ENCODE results near the gene NPBWR2. TPM values are rescaled to one million over a fixed set of nuclear protein-coding genes. Genes with fewer than 3 reads are reported as not detected.

NPBWR2 gene
- total RNA-seq, 4 donors from 2014 or later, result not detected

DNA sequence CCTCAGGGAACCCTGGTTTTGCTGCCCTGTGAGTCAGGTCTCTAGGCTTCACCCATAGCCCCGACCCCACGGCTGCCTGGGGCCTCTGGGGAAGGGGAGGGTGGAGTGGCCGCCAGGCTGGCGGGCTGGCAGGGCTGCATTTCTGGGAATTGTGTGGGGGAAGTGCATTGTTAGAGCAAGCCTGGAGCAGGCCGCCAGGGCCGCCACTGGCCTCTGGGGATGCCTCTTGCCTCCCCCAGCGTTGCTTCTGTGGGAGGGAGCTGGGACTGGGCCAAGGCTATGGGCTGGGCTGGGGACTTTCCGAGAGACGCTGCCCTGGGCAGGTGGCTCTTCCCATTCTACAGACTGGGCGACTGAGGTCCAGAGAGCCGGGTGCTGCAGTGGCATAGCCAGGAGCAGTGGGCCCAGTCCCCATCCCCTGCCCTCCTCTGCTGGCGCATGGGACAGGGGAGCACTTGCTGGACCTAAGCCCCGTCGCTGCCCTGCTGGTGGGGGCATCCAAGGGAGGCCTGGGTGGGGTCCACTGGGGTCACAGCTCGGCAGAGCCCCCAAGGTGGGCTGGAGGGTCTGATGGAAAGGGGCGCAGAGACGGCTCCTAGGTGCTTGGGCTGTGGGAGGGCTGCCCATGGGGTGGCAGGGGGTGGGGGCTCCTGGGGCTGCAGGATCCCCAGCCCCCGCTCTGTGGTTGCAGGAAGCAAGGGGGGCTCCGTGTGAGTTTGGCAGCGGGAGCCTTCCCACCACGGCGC is 51.3 kb downstream of the NPBWR2 start:
- intact Hi-C loops (cut with DNase I), result no loop called here
- H3K27me3 ChIP-seq, result peaks cover 0 to 62% (median 2%) of the 10 kb centered on the region in 4 donors
- DNase-seq, result no peak

DNA sequence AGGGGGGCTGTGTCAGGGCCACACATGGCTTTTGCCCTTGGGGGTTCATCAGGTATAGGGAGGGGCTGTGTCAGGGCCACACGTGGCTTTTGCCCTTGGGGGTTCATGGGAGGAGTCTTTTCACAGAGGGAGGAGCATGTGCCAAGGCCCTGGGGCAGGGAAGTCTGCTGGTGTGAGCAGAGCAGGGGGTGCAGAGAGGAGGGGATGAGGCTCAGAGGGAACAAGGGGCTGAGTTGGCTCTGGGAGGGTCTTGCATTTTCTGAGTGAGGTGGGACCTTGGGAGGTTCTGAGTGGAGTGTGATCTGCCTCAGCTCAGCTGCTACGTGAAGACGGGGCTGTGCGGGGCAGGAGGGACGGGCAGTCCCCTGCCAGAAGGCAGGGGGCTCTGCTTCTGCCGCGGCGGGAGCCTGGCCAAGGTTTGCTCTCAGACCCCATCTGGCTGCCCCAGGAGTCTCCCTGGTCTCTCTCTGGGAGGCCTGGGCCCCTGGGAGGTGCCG is 51.9 kb downstream of the NPBWR2 start:
- no peak for DNase-seq
- no peaks in the 10 kb centered on the region for H3K9me3 ChIP-seq
- intact Hi-C loops (cut with DNase I), result no loop called here
- no peaks in the 10 kb centered on the region for H3K36me3 ChIP-seq
- H3K4me1 ChIP-seq, result peaks cover 29 to 75% (median 43%) of the 10 kb centered on the region in 3 donors
- TF ChIP-seq, protein P1, sequence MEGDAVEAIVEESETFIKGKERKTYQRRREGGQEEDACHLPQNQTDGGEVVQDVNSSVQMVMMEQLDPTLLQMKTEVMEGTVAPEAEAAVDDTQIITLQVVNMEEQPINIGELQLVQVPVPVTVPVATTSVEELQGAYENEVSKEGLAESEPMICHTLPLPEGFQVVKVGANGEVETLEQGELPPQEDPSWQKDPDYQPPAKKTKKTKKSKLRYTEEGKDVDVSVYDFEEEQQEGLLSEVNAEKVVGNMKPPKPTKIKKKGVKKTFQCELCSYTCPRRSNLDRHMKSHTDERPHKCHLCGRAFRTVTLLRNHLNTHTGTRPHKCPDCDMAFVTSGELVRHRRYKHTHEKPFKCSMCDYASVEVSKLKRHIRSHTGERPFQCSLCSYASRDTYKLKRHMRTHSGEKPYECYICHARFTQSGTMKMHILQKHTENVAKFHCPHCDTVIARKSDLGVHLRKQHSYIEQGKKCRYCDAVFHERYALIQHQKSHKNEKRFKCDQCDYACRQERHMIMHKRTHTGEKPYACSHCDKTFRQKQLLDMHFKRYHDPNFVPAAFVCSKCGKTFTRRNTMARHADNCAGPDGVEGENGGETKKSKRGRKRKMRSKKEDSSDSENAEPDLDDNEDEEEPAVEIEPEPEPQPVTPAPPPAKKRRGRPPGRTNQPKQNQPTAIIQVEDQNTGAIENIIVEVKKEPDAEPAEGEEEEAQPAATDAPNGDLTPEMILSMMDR (IDR thresholded peaks at IDR 0.05), result no peak
- TF ChIP-seq POLR2A (IDR thresholded peaks at IDR 0.05), result no peak
- H3K27ac ChIP-seq, result peak overlapping the region; percentile 24 to 83 (median 70)
- WGBS, 2 donors, result 61 to 69% methylated on average over 3 to 8 of the region's 9 CpGs
- no peak overlapping the region for H3K4me3 ChIP-seq
- H3K27me3 ChIP-seq, result peaks cover 0 to 68% (median 4%) of the 10 kb centered on the region in 4 donors

More for the DNA sequence above, 51.3 kb downstream of the NPBWR2 start:
- H3K36me3 ChIP-seq, result no peaks in the 10 kb centered on the region
- no peaks in the 10 kb centered on the region for H3K9me3 ChIP-seq
- WGBS, 2 donors, result 75% methylated on average over 7 of the region's 22 CpGs; no CpG with 5 or more reads in 1 of the 2 donors
- TF ChIP-seq, protein P1 (IDR thresholded peaks at IDR 0.05), result peak in 2 of 6 experiments; percentile 6 to 10
- no peak for TF ChIP-seq POLR2A (IDR thresholded peaks at IDR 0.05)
- H3K4me3 ChIP-seq, result peak overlapping the region in 1 of 4 donors; percentile 49
- peaks cover 29 to 69% (median 43%) of the 10 kb centered on the region in 3 donors for H3K4me1 ChIP-seq
- H3K27ac ChIP-seq, result peak overlapping the region; percentile 24 to 83 (median 70)

DNA sequence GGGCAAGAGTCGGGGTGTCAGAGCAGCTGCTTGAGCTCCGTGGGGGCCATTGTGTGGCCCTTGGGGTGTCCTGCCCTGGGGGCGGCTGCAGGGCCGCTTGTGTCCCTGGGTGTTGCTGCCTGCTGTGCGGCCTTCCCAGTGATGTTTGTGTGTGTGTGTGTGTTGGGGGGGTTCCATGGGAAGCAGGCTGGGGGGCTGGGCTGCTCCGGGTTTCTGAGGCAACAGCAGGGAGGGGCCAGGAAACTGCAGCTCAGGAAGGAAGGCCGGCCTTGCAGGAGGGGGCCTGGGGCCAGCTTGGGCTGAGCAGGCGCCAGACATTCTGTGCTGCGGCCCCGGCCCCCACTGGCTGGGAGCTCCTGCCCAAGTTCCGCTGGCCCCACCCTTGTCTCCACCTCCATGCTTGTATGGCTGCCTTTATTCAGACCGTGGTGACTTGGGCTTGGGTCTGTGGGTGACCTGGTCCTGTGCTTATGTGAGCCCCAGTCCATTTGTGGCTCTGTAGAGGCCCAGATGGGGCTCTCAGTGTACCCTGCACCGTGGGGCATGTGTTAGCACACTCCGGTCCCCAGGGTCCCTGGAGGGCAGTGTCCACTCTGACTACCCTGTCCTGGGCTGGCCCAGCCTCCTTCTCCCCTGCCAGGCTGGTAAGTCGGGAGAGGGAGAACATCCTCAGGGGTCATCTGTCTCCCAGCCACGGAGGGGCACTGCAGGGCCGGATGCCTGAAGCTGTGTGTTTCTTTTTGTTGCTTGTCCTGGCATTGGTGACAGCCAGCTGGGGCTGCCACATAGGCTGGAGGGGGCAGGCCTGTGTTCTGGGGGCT is 53.3 kb downstream of the NPBWR2 start:
- WGBS, 2 donors, result 12 to 26% methylated on average over 5 to 6 of the region's 17 CpGs
- peak overlapping the region in 2 of 4 donors; percentile 11 to 32 for H3K4me3 ChIP-seq
- H3K4me1 ChIP-seq, result peaks cover 34 to 87% (median 43%) of the 10 kb centered on the region in 3 donors
- no peaks in the 10 kb centered on the region for H3K36me3 ChIP-seq
- no peaks in the 10 kb centered on the region for H3K9me3 ChIP-seq
- TF ChIP-seq POLR2A (IDR thresholded peaks at IDR 0.05), result peak in 1 of 4 donors; percentile 26
- TF ChIP-seq, protein P1 (IDR thresholded peaks at IDR 0.05), result peak in 1 of 6 experiments; percentile 17
- DNase-seq, result no peak
- peaks cover 0 to 81% (median 10%) of the 10 kb centered on the region in 4 donors for H3K27me3 ChIP-seq
- H3K27ac ChIP-seq, result peak overlapping the region; percentile 33 to 82 (median 62)
- intact Hi-C loops (cut with DNase I), result no loop called here

Small RNA genes lying within 50 kb of the gene (small RNA-seq; reads per million reads assigned to genes)
- gene AL355803.1 (0 reads per million in 4 donors), gene MIR6813 (0 reads per million in 4 donors)

Other genes with a start within 250 kb of the NPBWR2 start
- not detected for gene ABHD16B, start 246.1 kb downstream of the NPBWR2 start, total RNA-seq
- gene TPD52L2, start 242.3 kb downstream of the NPBWR2 start, total RNA-seq, result 100 to 1,000 TPM in 3 of 4 donors, 10 to 100 TPM in 1; 97.1 to 124 (median 116) TPM
- 10 to 100 TPM; 58.7 to 89.5 (median 75.4) TPM for gene DNAJC5, start 212.4 kb downstream of the NPBWR2 start, total RNA-seq
- 10 to 100 TPM; 23.1 to 38.0 (median 25.6) TPM for gene UCKL1, start 151.1 kb downstream of the NPBWR2 start, total RNA-seq
- gene ZNF512B, start 137.6 kb downstream of the NPBWR2 start, total RNA-seq, result 10 to 100 TPM; 10.7 to 17.6 (median 14.2) TPM
- gene SAMD10, start 127.9 kb downstream of the NPBWR2 start, total RNA-seq, result 10 to 100 TPM in 1 of 4 donors, 1 to 10 TPM in 3; 5.1 to 15.9 (median 6.8) TPM
- gene PRPF6, start 126.4 kb downstream of the NPBWR2 start, total RNA-seq, result 10 to 100 TPM; 34.1 to 57.4 (median 45.8) TPM
- under 1 TPM in 3 of 4 donors, not detected in 1; 0.26 to 0.57 (median 0.57) TPM for gene C20orf204, start 71.4 kb downstream of the NPBWR2 start, total RNA-seq
- 1 to 10 TPM; 1.3 to 4.5 (median 3.9) TPM for gene SOX18, start 57.9 kb downstream of the NPBWR2 start, total RNA-seq
- gene TCEA2, start 44.4 kb downstream of the NPBWR2 start, total RNA-seq, result 10 to 100 TPM in 2 of 4 donors, 1 to 10 TPM in 2; 1.8 to 25.2 (median 8.9) TPM
- gene RGS19, start 28.0 kb downstream of the NPBWR2 start, total RNA-seq, result 10 to 100 TPM in 3 of 4 donors, 1 to 10 TPM in 1; 7.4 to 14.4 (median 11.0) TPM
- under 1 TPM in 3 of 4 donors, not detected in 1; 0.34 to 0.91 (median 0.76) TPM for gene OPRL1, start 27.5 kb downstream of the NPBWR2 start, total RNA-seq
- gene LKAAEAR1, start 23.2 kb downstream of the NPBWR2 start, total RNA-seq, result not detected
- gene MYT1, start 56.9 kb upstream of the NPBWR2 start, total RNA-seq, result not detected
- 10 to 100 TPM; 34.5 to 58.9 (median 47.8) TPM for gene PCMTD2, start 148.2 kb upstream of the NPBWR2 start, total RNA-seq